Stimulated activated effector memory CD8-positive, alpha-beta T cell treated with anti-CD3 and anti-CD28 coated beads, Interleukin-12 subunit alpha, Interleukin-12 subunit beta, amount 100 ng/mL, for 72 hours (primary cell): Measurements from ENCODE around the gene USP21.

Experiments used
- ATAC-seq: fragments of 150-1000 bp; cut with Tn5 transposase; 2 replicates; pipeline ENCODE4 v1.10.0; 2021
- DNase-seq, 2 donors: peaks; one replicate each; pipeline ENCODE4 v3.0.0; 2021 to 2022; ENCODE audit warnings: low spot score in 2 of 2
- H3K27ac Mint-ChIP-seq: one replicate; pipeline ENCODE4 v1.8.0; 2022; ENCODE audit warnings: mild to moderate bottlenecking, mixed read lengths
- H3K36me3 Mint-ChIP-seq: one replicate; pipeline ENCODE4 v1.8.0; 2022; ENCODE audit warnings: mild to moderate bottlenecking, mixed read lengths
- H3K4me1 Mint-ChIP-seq: one replicate; pipeline ENCODE4 v1.8.0; 2022; ENCODE audit warnings: mixed read lengths
- H3K4me3 Mint-ChIP-seq: one replicate; pipeline ENCODE4 v1.8.0; 2022; ENCODE audit warnings: mild to moderate bottlenecking, mixed read lengths
- H3K9me3 Mint-ChIP-seq: one replicate; pipeline ENCODE4 v1.8.0; 2022; ENCODE audit warnings: mixed read lengths

Gene USP21

DNA sequence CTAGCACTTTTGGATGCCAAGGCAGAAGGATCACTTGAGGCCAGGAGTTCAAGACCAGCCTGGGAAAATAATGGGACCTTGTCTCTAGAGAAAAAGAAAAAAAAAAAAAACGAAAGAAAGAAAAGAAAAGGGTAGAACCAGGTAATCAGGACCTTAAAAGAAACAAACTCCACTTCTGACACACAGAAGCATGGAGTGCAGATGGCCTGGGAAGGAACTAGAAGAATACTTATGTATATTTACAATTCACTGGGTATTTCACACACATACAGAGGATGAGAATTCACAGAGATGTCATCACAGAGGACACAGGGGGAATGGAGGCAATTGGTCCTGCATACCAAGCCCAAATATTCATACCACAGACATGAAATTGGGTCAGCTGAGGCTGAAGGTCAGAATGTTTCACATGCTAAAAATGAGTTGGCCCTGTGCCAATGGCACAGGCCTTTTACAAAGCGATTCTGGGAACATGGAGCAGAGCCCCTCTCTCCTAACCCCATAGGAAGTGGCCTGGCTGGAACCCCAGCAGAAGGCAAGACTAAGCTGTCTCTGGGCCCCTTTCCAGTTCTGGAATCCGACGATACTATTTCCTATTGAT lies 13.6 kb downstream of the USP21 start:
- H3K4me1 Mint-ChIP-seq = peaks cover 80% of the 10 kb centered on the region
- H3K27ac Mint-ChIP-seq = peak overlapping the region; percentile 99
- H3K36me3 Mint-ChIP-seq = peaks cover 88% of the 10 kb centered on the region
- DNase-seq = no peak
- no peaks in the 10 kb centered on the region for H3K9me3 Mint-ChIP-seq
- no peak overlapping the region for H3K4me3 Mint-ChIP-seq
- no peak for ATAC-seq

DNA sequence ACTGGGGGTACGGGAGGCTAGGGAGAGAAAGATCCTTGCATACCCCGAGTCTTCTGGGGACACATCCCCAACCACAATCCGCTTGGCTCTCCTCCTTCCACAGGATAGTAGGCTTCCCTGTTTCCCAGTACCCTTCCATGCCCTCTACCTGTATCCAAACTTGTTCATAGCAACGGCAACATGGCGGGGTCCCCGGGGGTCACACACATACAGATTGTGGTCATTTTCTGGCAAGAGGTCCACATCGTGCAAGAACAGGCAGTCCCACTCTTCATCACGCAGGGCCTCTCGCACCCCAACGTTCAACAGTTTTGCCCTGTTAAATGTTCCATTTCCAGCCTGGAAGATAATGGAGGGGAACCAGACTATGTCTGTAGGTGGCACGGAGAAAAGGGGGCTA lies 14.4 kb downstream of the USP21 start:
- Mint-ChIP-seq H3K36me3 (peaks cover 80% of the 10 kb centered on the region), H3K9me3 (no peaks in the 10 kb centered on the region), H3K27ac (peak overlapping the region; percentile 99), H3K4me1 (peaks cover 79% of the 10 kb centered on the region), H3K4me3 (no peak overlapping the region)
- no peak for DNase-seq
- ATAC-seq = no peak

DNA sequence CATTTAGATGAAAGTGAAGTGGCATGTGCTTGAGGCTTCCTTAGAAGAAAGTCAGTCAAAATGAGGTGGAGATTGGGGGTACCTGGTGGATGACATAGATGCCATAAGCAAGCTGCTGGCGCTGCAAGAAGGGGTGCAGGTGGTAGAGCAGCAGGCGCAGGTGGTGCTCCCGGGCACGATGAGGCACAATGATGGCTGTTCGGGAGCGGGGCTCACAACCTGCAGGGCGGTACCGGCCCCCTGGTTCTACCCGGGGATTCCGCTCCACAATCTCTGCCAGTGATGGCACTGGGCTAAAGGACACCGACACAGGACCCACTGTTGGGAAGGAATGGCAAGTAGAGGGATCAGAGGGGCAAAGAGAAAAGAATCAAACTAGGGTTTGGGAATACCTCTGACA lies 15.6 kb downstream of the USP21 start:
- Mint-ChIP-seq H3K9me3 (no peaks in the 10 kb centered on the region), H3K36me3 (peaks cover 73% of the 10 kb centered on the region), H3K4me3 (peak overlapping the region; percentile 99), H3K27ac (peak overlapping the region; percentile 99), H3K4me1 (peaks cover 76% of the 10 kb centered on the region)
- no peak for ATAC-seq
- no peak for DNase-seq

DNA sequence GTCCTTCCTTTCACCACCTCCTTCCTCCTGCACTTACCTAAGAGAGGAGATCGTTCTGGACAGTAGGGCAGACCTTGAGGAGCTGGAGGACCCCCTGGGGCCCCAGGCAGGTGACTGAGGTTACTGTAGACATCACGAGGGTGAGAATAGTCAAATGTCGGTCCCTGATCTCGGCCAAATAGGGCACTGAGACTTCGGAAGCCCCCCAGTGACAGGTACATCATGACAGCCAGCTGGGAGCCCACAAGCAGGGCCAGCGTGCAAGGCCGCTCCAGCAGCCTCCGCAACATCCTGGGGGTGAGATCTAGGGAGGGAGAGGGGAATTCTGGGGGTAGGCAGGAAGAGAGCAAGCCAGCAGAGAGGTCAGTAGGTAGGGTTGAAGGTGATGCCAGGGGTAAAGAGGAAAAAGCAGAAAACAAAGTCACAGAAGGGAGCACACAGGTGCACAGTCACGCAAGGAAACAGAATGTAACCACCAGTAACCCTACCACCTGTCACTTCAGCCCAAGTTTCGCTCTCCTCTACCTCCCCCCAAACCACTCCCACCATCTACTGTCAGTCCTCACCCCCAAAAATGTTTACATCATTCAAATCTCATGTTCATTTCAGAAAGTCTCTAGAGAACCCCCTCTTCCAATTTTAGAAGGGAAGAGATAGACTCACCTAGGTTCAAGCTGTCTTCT lies 16.6 kb downstream of the USP21 start:
- Mint-ChIP-seq H3K4me3 (peak overlapping the region; percentile 99), H3K36me3 (peaks cover 64% of the 10 kb centered on the region)

DNA sequence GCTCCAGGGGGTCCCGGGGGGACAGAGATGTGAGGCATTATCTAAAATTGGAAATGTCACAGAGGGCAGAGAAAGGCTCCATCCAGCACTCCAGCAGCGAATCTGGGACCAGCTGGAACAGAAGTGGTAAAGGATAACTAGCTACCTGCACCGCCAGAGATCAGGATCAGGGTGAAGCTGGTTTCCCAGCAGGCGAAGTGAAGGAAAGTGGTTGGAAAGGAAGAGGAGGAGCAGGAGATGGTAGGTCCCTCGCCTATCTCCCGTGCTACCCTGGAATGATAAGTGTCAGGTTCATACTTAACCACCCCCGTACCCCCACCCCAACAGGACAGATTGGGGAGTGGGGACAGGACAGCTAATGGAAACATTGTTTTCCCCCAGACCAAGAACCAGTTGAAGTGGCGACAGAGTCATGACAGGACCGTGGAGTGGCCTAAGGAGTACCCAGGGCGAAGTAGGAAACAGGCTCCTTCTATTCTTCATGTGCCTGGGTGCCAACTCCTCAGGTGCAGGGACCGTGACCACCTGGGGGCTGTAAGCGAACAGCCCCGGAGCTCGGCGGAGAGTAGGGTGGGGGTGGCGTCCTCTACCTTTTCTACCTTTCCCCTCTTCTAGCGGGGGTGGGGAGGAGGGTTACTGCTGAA lies 17.3 kb downstream of the USP21 start:
- H3K9me3 Mint-ChIP-seq = no peaks in the 10 kb centered on the region
- no peak for DNase-seq
- ATAC-seq = peak; percentile 9
- peaks cover 82% of the 10 kb centered on the region for H3K4me1 Mint-ChIP-seq
- peaks cover 57% of the 10 kb centered on the region for H3K36me3 Mint-ChIP-seq
- H3K4me3 Mint-ChIP-seq = peak overlapping the region; percentile 99
- peak overlapping the region; percentile 99 for H3K27ac Mint-ChIP-seq

More for the DNA sequence above, 16.6 kb downstream of the USP21 start:
- ATAC-seq = no peak
- Mint-ChIP-seq H3K9me3 (no peaks in the 10 kb centered on the region), H3K27ac (peak overlapping the region; percentile 99), H3K4me1 (peaks cover 84% of the 10 kb centered on the region)
- DNase-seq = no peak

DNA sequence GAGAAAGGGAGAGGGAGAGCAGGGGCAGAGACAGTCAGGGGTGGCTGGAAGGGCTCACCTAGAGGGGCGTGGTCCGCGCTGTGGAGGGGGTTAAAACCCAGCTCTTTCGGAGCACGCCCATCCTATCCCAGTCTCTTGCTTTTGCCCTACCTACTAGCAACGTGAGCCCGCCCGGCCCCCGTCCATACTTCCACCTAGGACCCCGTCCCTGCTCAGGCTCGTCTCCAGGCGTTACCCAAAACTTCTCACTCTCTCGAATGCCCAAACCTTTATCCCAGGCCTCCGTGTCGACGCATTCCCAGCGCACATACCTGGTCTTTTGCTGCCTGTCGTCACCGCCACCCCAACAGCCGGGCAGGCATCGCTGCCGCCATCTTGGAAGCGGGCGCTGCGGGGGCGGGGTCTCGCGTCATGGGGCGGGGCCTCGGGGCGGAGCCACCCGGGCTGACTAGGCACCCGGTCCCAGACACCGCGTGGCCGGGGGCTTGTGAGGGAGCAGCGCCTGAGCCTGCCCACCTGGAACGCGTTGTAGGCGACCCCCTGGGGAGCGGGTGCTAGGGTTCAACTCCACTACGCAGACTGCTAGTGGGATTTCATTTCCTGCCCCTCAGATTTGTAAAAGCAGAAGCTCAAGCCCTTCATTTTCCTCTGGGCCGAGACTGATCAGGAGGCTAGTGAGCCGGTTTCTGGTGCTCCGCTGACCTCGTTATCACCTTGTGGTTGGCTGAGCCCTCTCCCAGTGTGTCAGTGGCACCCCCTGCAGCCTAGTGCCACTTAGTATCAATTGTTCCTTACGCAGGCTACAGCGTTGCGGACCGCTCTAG lies 18.0 kb downstream of the USP21 start, which contains the start of gene B4GALT3:
Gene B4GALT3, minus strand, starts transcription at position 396 of the 824 bp plus-strand sequence. CDS start 1,447 bp downstream, outside the sequence.
- peak within 1 kb of the TSS; percentile 99 for H3K27ac Mint-ChIP-seq
- peak within 1 kb of the TSS; percentile 99 for H3K4me3 Mint-ChIP-seq
- H3K9me3 Mint-ChIP-seq = no peaks in the 10 kb centered on the region
- peaks cover 50% of the 10 kb centered on the region for H3K36me3 Mint-ChIP-seq
- ATAC-seq (peak; percentile 88), DNase-seq (peak; percentile 99)
- peaks cover 82% of the 10 kb centered on the region for H3K4me1 Mint-ChIP-seq

DNA sequence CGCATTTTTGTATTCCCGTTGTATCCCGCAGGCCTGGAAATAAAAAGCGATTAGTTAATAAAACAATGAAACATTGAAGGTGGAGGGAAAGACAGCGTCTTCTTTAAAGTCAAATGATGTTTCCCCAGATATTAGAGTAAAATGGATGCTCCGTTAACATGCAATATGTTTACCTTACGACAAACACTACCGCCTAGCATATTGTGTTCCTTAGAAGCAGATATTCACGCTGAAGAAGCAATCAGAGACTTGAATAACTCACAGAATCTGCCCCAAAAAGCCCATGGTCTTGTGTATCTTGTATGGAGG lies 18.6 kb downstream of the USP21 start:
- Mint-ChIP-seq H3K27ac (peak overlapping the region; percentile 99), H3K4me3 (peak overlapping the region; percentile 99), H3K36me3 (peaks cover 44% of the 10 kb centered on the region), H3K4me1 (peaks cover 82% of the 10 kb centered on the region), H3K9me3 (no peaks in the 10 kb centered on the region)
- DNase-seq (no peak), ATAC-seq (no peak)

DNA sequence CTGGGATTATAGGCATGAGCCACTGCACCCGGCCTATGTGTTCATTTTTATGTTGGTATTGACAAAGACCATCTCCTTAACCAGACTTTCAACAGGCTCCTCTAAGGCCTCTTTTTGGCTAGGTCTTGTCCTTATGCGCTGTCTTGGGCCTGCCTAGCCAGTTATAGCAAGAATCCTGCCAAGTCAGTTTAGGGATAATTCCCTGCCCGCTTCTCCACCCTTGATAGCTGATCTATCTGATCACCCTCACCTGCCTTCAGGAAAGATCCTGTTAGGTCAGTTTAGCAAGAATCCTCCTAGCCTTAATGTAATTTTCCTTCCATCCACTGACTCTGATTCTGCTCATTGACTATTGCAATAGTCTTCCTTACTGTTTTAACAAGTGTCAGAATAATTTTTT lies 20.4 kb downstream of the USP21 start:
- Mint-ChIP-seq H3K36me3 (peaks cover 26% of the 10 kb centered on the region), H3K27ac (peak overlapping the region; percentile 98), H3K4me1 (peaks cover 79% of the 10 kb centered on the region), H3K9me3 (no peaks in the 10 kb centered on the region), H3K4me3 (no peak overlapping the region)
- DNase-seq = no peak
- ATAC-seq = no peak

DNA sequence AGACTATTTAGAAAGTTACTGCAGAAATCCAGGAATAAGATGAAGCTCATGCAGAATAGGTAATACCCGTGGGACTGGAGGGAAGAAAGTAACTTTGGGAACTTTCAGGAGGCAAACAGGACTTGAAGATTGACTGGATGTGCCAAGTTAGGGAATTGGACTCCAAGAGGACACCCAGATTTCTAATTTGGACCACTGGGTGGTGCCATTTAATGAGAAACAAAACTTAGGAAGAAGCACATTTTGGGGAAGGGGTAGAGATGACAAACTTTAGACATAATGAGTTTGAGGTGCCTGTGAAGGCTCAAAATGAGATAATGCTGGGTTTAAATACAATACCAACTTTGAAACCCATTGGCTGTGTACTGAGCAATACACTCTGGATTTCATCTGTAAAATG lies 21.3 kb downstream of the USP21 start:
- peak overlapping the region; percentile 98 for H3K27ac Mint-ChIP-seq
- H3K36me3 Mint-ChIP-seq = peaks cover 17% of the 10 kb centered on the region
- DNase-seq (no peak), ATAC-seq (no peak)
- no peaks in the 10 kb centered on the region for H3K9me3 Mint-ChIP-seq
- H3K4me1 Mint-ChIP-seq = peaks cover 79% of the 10 kb centered on the region
- H3K4me3 Mint-ChIP-seq = no peak overlapping the region

DNA sequence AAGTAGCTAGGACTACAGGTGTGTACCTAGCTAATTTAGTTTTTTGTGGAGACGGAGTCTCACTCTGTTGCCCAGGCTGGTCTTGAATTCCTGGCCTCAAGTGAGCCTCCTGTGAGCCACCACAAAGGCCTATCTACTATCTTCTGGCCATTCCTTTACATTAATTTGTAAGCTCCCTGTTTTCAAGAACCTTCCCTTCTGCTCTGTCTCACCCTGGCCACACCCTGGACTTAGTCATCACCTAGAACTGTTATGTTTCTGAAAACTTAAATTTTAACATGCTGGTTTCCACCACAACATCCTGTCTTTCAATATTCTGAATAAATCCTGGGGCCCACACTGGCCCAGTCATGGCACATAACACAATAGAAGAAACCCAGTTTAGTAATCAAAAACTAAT lies 22.9 kb downstream of the USP21 start:
- H3K36me3 Mint-ChIP-seq = peaks cover 4% of the 10 kb centered on the region
- DNase-seq = peak in 1 of 2 donors; percentile 69
- H3K27ac Mint-ChIP-seq = peak overlapping the region; percentile 98
- H3K4me3 Mint-ChIP-seq = peak overlapping the region; percentile 60
- H3K9me3 Mint-ChIP-seq = no peaks in the 10 kb centered on the region
- ATAC-seq = peak; percentile 87
- peaks cover 81% of the 10 kb centered on the region for H3K4me1 Mint-ChIP-seq

DNA sequence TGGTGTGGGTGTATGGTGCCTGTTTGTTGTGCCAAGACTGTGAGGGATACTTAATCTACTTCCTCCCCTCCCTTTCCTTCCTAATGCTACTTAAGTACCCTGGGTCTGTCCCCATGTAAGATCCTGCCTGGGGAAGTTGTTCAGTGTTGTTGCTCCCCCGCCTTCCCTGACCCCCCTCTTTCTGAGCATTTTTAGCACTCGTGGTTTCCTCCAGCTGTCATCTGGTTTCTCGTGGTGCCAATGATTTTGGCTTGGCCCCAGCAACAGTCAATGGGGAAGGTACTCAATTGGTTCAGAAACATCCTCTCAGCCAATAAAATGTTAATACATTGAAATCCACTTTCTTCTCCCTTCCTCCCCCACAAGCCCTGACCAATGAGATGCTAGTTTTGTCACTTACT lies 26.0 kb downstream of the USP21 start:
- peaks cover 83% of the 10 kb centered on the region for H3K4me1 Mint-ChIP-seq
- peak overlapping the region; percentile 60 for H3K4me3 Mint-ChIP-seq
- H3K36me3 Mint-ChIP-seq = no peaks in the 10 kb centered on the region
- H3K27ac Mint-ChIP-seq = peak overlapping the region; percentile 98
- DNase-seq = peak; percentile 38 to 85
- peak; percentile 84 for ATAC-seq
- H3K9me3 Mint-ChIP-seq = no peaks in the 10 kb centered on the region

DNA sequence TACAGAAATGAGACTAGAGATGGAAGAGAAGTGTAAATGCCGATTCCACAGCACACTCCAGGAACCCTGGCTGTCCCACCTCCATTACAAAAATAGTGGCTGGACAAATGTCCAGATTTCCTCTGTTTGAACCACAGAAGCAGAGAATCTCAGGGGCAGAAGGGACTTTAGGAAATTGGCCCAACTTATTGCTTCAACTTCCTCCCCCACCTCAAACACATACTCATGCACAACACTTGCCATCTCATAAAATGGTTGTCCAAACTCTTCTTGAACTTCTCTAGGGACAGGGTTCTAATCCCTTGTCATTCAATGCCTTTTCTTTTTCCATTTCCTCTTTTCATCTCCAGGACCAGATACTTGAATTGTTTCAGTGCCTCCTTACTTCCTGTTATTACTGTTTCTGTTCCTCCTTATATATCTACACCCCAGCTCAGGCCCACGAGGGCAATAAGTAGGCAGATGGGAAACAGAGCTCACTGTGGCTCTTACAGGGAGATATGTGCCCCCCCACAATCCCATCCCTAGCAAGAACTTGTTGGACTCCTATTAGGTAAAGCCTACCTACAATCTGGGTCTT lies 26.5 kb downstream of the USP21 start:
- Mint-ChIP-seq H3K36me3 (no peaks in the 10 kb centered on the region), H3K27ac (peak overlapping the region; percentile 98), H3K9me3 (no peaks in the 10 kb centered on the region), H3K4me3 (peak overlapping the region; percentile 60), H3K4me1 (peaks cover 78% of the 10 kb centered on the region)
- DNase-seq = no peak
- no peak for ATAC-seq

DNA sequence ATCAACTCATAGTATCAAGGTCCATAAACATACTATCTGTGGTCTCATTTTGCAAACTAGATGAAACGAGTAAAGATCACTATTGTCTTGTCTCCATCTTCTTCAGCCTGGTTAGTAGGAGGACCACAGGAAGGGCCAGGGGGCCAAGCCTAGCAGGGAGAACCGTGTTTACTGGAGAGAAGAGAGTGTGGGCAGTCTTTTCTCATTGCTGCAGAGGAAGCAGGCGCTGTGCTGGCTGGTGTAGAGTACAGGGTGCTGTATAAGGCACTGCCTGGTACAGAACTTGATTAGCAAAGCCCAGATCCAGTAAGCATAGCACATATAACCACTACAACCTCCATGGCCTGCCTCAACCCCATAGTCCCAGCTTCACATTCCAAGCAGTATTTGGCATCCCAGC lies 28.0 kb downstream of the USP21 start:
- Mint-ChIP-seq H3K9me3 (no peaks in the 10 kb centered on the region), H3K27ac (peak overlapping the region; percentile 98), H3K36me3 (no peaks in the 10 kb centered on the region), H3K4me3 (no peak overlapping the region), H3K4me1 (peaks cover 66% of the 10 kb centered on the region)
- ATAC-seq (no peak), DNase-seq (no peak)

DNA sequence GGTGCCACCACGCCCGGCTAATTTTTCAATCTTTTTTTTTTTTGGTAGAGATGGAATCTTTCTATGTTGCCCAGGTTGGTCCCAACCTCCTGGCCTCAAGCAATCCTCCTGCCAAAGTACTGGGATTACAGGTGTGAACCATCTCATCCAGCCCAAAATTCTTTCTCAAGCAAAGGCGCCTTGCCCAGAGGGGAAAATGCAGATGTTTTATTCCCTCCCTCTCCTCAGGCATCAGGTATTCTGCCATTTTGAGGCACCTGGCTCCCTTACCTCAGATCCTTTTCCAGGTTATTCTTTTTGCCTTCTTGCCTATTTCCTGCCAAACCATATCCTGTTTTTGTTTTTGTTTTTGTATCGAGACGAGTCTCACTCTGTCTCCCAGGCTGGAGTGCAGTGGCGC lies 29.1 kb downstream of the USP21 start:
- Mint-ChIP-seq H3K4me1 (peaks cover 67% of the 10 kb centered on the region), H3K36me3 (no peaks in the 10 kb centered on the region), H3K4me3 (no peak overlapping the region), H3K27ac (peak overlapping the region; percentile 63), H3K9me3 (no peaks in the 10 kb centered on the region)
- DNase-seq = no peak
- no peak for ATAC-seq

DNA sequence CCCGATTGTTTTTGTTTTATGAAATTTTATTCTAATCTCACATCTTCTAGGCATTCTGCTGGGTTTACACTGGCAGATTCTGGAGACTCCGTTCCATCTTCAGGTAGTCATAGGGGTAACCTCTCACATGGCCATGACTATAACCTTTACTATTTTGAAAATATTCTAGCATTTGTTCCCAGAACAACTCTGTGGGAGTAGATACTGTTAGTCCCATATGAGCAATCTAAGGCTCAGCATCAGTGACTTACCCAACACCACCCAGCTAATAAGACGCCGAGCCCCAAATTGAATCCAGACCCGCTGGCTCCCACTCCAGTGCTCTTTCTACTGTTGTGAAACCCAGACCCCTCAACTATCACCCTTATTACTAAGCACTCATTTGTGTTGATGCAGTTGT lies 29.7 kb downstream of the USP21 start:
- H3K27ac Mint-ChIP-seq = peak overlapping the region; percentile 63
- H3K4me1 Mint-ChIP-seq = peaks cover 63% of the 10 kb centered on the region
- no peak for DNase-seq
- ATAC-seq = no peak
- H3K4me3 Mint-ChIP-seq = no peak overlapping the region
- H3K36me3 Mint-ChIP-seq = no peaks in the 10 kb centered on the region
- no peaks in the 10 kb centered on the region for H3K9me3 Mint-ChIP-seq
